ENCODE results near the gene LHCGR. TPM values are rescaled to one million over a fixed set of nuclear protein-coding genes. Genes with fewer than 3 reads are reported as not detected.
A peak's percentile ranks its signal among the peaks of the same experiment; 100 is the strongest.
"Not testable (repeated sequence)": the region's sequence is repeated elsewhere in the genome, so short reads cannot be mapped to it uniquely, and the experiment has no call there.

The LHCGR gene
- polyA plus RNA-seq, 1 donor, result 0.03 TPM

GRCh38 chr2:48749291-48750127 lies 6.0 kb downstream of the LHCGR start:
- peaks cover 9% of the 10 kb centered on the region for H3K27me3 ChIP-seq (ENCODE audit: control insufficient read depth, insufficient read depth, low read length)
- no CpG with 5 or more reads among the region's 2 CpGs for WGBS (ENCODE audit: insufficient coverage, low lambda C conversion rate)
- no peak overlapping the region for H3K4me3 ChIP-seq (ENCODE audit: low read length)
- H3K36me3 ChIP-seq (ENCODE audit: control insufficient read depth, insufficient read depth, low read length), result no peaks in the 10 kb centered on the region
- no peak for DNase-seq
- no peaks in the 10 kb centered on the region for H3K9me3 ChIP-seq (ENCODE audit: control insufficient read depth, low read depth, low read length)
- H3K27ac ChIP-seq (ENCODE audit: low read length), result no peak overlapping the region
- no peaks in the 10 kb centered on the region for H3K4me1 ChIP-seq (ENCODE audit: control insufficient read depth, insufficient read depth, low read length)

GRCh38 chr2:48747319-48747718 lies 8.2 kb downstream of the LHCGR start:
- no peaks in the 10 kb centered on the region for H3K4me1 ChIP-seq (ENCODE audit: control insufficient read depth, insufficient read depth, low read length)
- WGBS (ENCODE audit: insufficient coverage, low lambda C conversion rate), result no CpG with 5 or more reads among the region's 6 CpGs
- H3K36me3 ChIP-seq (ENCODE audit: control insufficient read depth, insufficient read depth, low read length), result no peaks in the 10 kb centered on the region
- H3K27me3 ChIP-seq (ENCODE audit: control insufficient read depth, insufficient read depth, low read length), result peaks cover 2% of the 10 kb centered on the region
- no peaks in the 10 kb centered on the region for H3K9me3 ChIP-seq (ENCODE audit: control insufficient read depth, low read depth, low read length)
- H3K4me3 ChIP-seq (ENCODE audit: low read length), result no peak overlapping the region
- no peak for DNase-seq
- no peak overlapping the region for H3K27ac ChIP-seq (ENCODE audit: low read length)

- not testable (repeated sequence) for DNase-seq; H3K4me3 ChIP-seq (ENCODE audit: low read length); H3K4me1 ChIP-seq (ENCODE audit: control insufficient read depth, insufficient read depth, low read length); H3K27ac ChIP-seq (ENCODE audit: low read length); H3K9me3 ChIP-seq (ENCODE audit: control insufficient read depth, low read depth, low read length); H3K36me3 ChIP-seq (ENCODE audit: control insufficient read depth, insufficient read depth, low read length)
- WGBS (ENCODE audit: insufficient coverage, low lambda C conversion rate), result no CpG with 5 or more reads among the region's 4 CpGs
- H3K27me3 ChIP-seq (ENCODE audit: control insufficient read depth, insufficient read depth, low read length), result peaks cover 11% of the 10 kb centered on the region
These were observed 16.3 kb downstream of the LHCGR start for GRCh38 chr2:48739236-48739635.

- Histone ChIP-seq H3K36me3 (ENCODE audit: control insufficient read depth, insufficient read depth, low read length) (no peaks in the 10 kb centered on the region), H3K27ac (ENCODE audit: low read length) (no peak overlapping the region), H3K9me3 (ENCODE audit: control insufficient read depth, low read depth, low read length) (no peaks in the 10 kb centered on the region), H3K27me3 (ENCODE audit: control insufficient read depth, insufficient read depth, low read length) (peaks cover 13% of the 10 kb centered on the region), H3K4me3 (ENCODE audit: low read length) (no peak overlapping the region), H3K4me1 (ENCODE audit: control insufficient read depth, insufficient read depth, low read length) (no peaks in the 10 kb centered on the region)
- 44% methylated on average over 1 of the region's 2 CpGs for WGBS (ENCODE audit: insufficient coverage, low lambda C conversion rate)
- DNase-seq, result no peak
These were observed 16.7 kb downstream of the LHCGR start for GRCh38 chr2:48738806-48739205.

- peak in 1 of 2 donors; percentile 16 for DNase-seq
These were observed 19.3 kb downstream of the LHCGR start for GRCh38 chr2:48736251-48736650.

GRCh38 chr2:48734576-48735303 lies 20.8 kb downstream of the LHCGR start:
- WGBS (ENCODE audit: insufficient coverage, low lambda C conversion rate), result 83% methylated on average over 2 of the region's 5 CpGs
- no peaks in the 10 kb centered on the region for H3K9me3 ChIP-seq (ENCODE audit: control insufficient read depth, low read depth, low read length)
- no peak for DNase-seq
- H3K4me1 ChIP-seq (ENCODE audit: control insufficient read depth, insufficient read depth, low read length), result no peaks in the 10 kb centered on the region
- no peak overlapping the region for H3K27ac ChIP-seq (ENCODE audit: low read length)
- H3K27me3 ChIP-seq (ENCODE audit: control insufficient read depth, insufficient read depth, low read length), result peaks cover 26% of the 10 kb centered on the region
- no peaks in the 10 kb centered on the region for H3K36me3 ChIP-seq (ENCODE audit: control insufficient read depth, insufficient read depth, low read length)
- H3K4me3 ChIP-seq (ENCODE audit: low read length), result no peak overlapping the region

More at GRCh38 chr2:48736251-48736650, 19.3 kb downstream of the LHCGR start:
- H3K4me1 ChIP-seq (ENCODE audit: control insufficient read depth, insufficient read depth, low read length), result no peaks in the 10 kb centered on the region
- H3K27me3 ChIP-seq (ENCODE audit: control insufficient read depth, insufficient read depth, low read length), result peaks cover 26% of the 10 kb centered on the region
- no peak overlapping the region for H3K4me3 ChIP-seq (ENCODE audit: low read length)
- no peak overlapping the region for H3K27ac ChIP-seq (ENCODE audit: low read length)
- H3K36me3 ChIP-seq (ENCODE audit: control insufficient read depth, insufficient read depth, low read length), result no peaks in the 10 kb centered on the region
- no peaks in the 10 kb centered on the region for H3K9me3 ChIP-seq (ENCODE audit: control insufficient read depth, low read depth, low read length)
- no CpG with 5 or more reads among the region's 2 CpGs for WGBS (ENCODE audit: insufficient coverage, low lambda C conversion rate)

GRCh38 chr2:48733067-48733503 lies 22.4 kb downstream of the LHCGR start:
- Histone ChIP-seq H3K27ac (ENCODE audit: low read length) (no peak overlapping the region), H3K36me3 (ENCODE audit: control insufficient read depth, insufficient read depth, low read length) (no peaks in the 10 kb centered on the region), H3K4me1 (ENCODE audit: control insufficient read depth, insufficient read depth, low read length) (no peaks in the 10 kb centered on the region), H3K27me3 (ENCODE audit: control insufficient read depth, insufficient read depth, low read length) (peaks cover 26% of the 10 kb centered on the region), H3K9me3 (ENCODE audit: control insufficient read depth, low read depth, low read length) (no peaks in the 10 kb centered on the region), H3K4me3 (ENCODE audit: low read length) (no peak overlapping the region)
- DNase-seq, result peak in 1 of 2 donors; percentile 19
- 36% methylated on average over 2 of the region's 2 CpGs for WGBS (ENCODE audit: insufficient coverage, low lambda C conversion rate)

- Histone ChIP-seq H3K4me1 (ENCODE audit: control insufficient read depth, insufficient read depth, low read length) (no peaks in the 10 kb centered on the region), H3K9me3 (ENCODE audit: control insufficient read depth, low read depth, low read length) (no peaks in the 10 kb centered on the region), H3K27me3 (ENCODE audit: control insufficient read depth, insufficient read depth, low read length) (peaks cover 15% of the 10 kb centered on the region), H3K36me3 (ENCODE audit: control insufficient read depth, insufficient read depth, low read length) (no peaks in the 10 kb centered on the region), H3K4me3 (ENCODE audit: low read length) (no peak overlapping the region), H3K27ac (ENCODE audit: low read length) (no peak overlapping the region)
- no peak for DNase-seq
These were observed 26.7 kb downstream of the LHCGR start for GRCh38 chr2:48728840-48729239.

GRCh38 chr2:48728295-48728694 lies 27.2 kb downstream of the LHCGR start:
- no peak overlapping the region for H3K27ac ChIP-seq (ENCODE audit: low read length)
- H3K4me1 ChIP-seq (ENCODE audit: control insufficient read depth, insufficient read depth, low read length), result no peaks in the 10 kb centered on the region
- no CpG with 5 or more reads among the region's 2 CpGs for WGBS (ENCODE audit: insufficient coverage, low lambda C conversion rate)
- H3K9me3 ChIP-seq (ENCODE audit: control insufficient read depth, low read depth, low read length), result no peaks in the 10 kb centered on the region
- H3K4me3 ChIP-seq (ENCODE audit: low read length), result no peak overlapping the region
- no peak for DNase-seq
- no peaks in the 10 kb centered on the region for H3K36me3 ChIP-seq (ENCODE audit: control insufficient read depth, insufficient read depth, low read length)
- H3K27me3 ChIP-seq (ENCODE audit: control insufficient read depth, insufficient read depth, low read length), result peaks cover 14% of the 10 kb centered on the region

- no peaks in the 10 kb centered on the region for H3K4me1 ChIP-seq (ENCODE audit: control insufficient read depth, insufficient read depth, low read length)
- peaks cover 9% of the 10 kb centered on the region for H3K27me3 ChIP-seq (ENCODE audit: control insufficient read depth, insufficient read depth, low read length)
- H3K27ac ChIP-seq (ENCODE audit: low read length), result no peak overlapping the region
- H3K9me3 ChIP-seq (ENCODE audit: control insufficient read depth, low read depth, low read length), result no peaks in the 10 kb centered on the region
- H3K36me3 ChIP-seq (ENCODE audit: control insufficient read depth, insufficient read depth, low read length), result no peaks in the 10 kb centered on the region
- H3K4me3 ChIP-seq (ENCODE audit: low read length), result no peak overlapping the region
- WGBS (ENCODE audit: insufficient coverage, low lambda C conversion rate), result 100% methylated on average over 1 of the region's 2 CpGs
- no peak for DNase-seq
These were observed 28.0 kb downstream of the LHCGR start for GRCh38 chr2:48727560-48727959.

All from large intestine (tissue), 3 donors.